Stomach (tissue), 9 donors: ENCODE data around the gene POMT2. TPM values are rescaled to one million over a fixed set of nuclear protein-coding genes. Genes with fewer than 3 reads are reported as not detected.

Source experiments
- DNase-seq, 2 donors: peaks; one replicate each; pipeline versions ENCODE4 v3.0.0 to v3.0.0-alpha.2; 2013 to 2019
- H3K27ac ChIP-seq, 5 donors: fragments of 200-600 bp in 4 of 5; sonication (generic) in 4 of 5; one replicate each; pipeline ENCODE4 v1.5.1; 2013 to 2019; ENCODE audit warnings: mild to moderate bottlenecking in 1 of 5, moderate library complexity in 1 of 5
- H3K27me3 ChIP-seq, 3 donors: fragments of 200-600 bp; sonication (generic); one replicate each; pipeline ENCODE4 v1.5.1; 2017 to 2019; ENCODE audit warnings: mixed run types in 1 of 3
- H3K36me3 ChIP-seq, 4 donors: fragments of 200-600 bp; sonication (generic); 1 replicate in 3 of 4; 2 replicates in 1 of 4; pipeline ENCODE4 v1.5.1; 2016 to 2019
- H3K4me1 ChIP-seq, 4 donors: fragments of 200-600 bp; sonication (generic); one replicate each; pipeline ENCODE4 v1.5.1; 2016 to 2019
- H3K4me3 ChIP-seq, 4 donors: fragments of 200-600 bp; sonication (generic) in 3 of 4; one replicate each; pipeline ENCODE4 v1.5.1; 2016 to 2019; ENCODE audit warnings: mild to moderate bottlenecking in 1 of 4
- H3K9me3 ChIP-seq, 4 donors: fragments of 200-600 bp; sonication (generic); one replicate each; pipeline ENCODE4 v1.5.1; 2016 to 2019
- EP300 ChIP-seq: sonication (generic); formaldehyde crosslinking; IDR thresholded peaks from one replicate; pipeline ENCODE4 v1.6.1; 2017; ENCODE audit warnings: antibody characterized with exemption
- POLR2A ChIP-seq, 4 donors: fragments of 450-650 bp; IDR thresholded peaks; one replicate each; pipeline ENCODE4 v1.6.1; 2016; ENCODE audit warnings: antibody characterized with exemption in 4 of 4, control low read depth in 2 of 4, mild to moderate bottlenecking in 1 of 4, moderate library complexity in 1 of 4
- POLR2AphosphoS5 ChIP-seq, 3 donors: sonication (generic); formaldehyde crosslinking; IDR thresholded peaks; one replicate each; pipeline ENCODE4 v1.6.1; 2016; ENCODE audit warnings: antibody characterized with exemption in 3 of 3
- WGBS, 5 donors: extraction: QIAGEN DNeasy Blood & Tissue Kit in 3 of 5; methylation state at CpG; one replicate each; pipeline versions ENCODE4 v1.1.5 to v1.1.7; 2013 to 2018; 5-methylcytosine and 5-hydroxymethylcytosine counted together
- intact Hi-C: fragments of 100-400 bp; cut with DNase I; formaldehyde crosslinking; loops from one replicate; pipeline ENCODE4 v1.15.1; 2023; ENCODE audit warnings: low total_unique reads
- polyA plus RNA-seq, 3 donors: library from polyadenylated mRNA; stranded (reverse); fragments of 200-250 nt; gene quantifications; one replicate each; pipeline ENCODE4 v1.2.3, GENCODE V29; 2013
- total RNA-seq, 5 donors: library from RNA; depleted of rRNA; stranded (reverse); fragments of >200 nt; gene quantifications; one replicate each; pipeline versions ENCODE4 v1.1.0 to v1.2.3, GENCODE V29; 2014 to 2016
- TF ChIP-seq, protein P1 (sequence below), 7 experiments: fragments of 450-650 bp in 4 of 7; fragments of 200-600 bp in 3 of 7; sonication (generic) in 3 of 7; IDR thresholded peaks; one replicate each; pipeline ENCODE4 v1.5.1; 2016 to 2019; ENCODE audit warnings: antibody characterized with exemption in 7 of 7, control low read depth in 2 of 7, mild to moderate bottlenecking in 1 of 7
- donor health status: healthy with polysubstance abuse.
- donor health status: Bipolar disorder and iron deficiency.
- donor health status: healthy.

The POMT2 gene
- total and polyA plus RNA-seq, 8 donors, result 7.3 to 33.8 (median 12.2) TPM

- TF ChIP-seq POLR2A (IDR thresholded peaks at IDR 0.05) (no peak), POLR2AphosphoS5 (IDR thresholded peaks at IDR 0.05) (no peak), EP300 (no peak)
- TF ChIP-seq, protein P1, sequence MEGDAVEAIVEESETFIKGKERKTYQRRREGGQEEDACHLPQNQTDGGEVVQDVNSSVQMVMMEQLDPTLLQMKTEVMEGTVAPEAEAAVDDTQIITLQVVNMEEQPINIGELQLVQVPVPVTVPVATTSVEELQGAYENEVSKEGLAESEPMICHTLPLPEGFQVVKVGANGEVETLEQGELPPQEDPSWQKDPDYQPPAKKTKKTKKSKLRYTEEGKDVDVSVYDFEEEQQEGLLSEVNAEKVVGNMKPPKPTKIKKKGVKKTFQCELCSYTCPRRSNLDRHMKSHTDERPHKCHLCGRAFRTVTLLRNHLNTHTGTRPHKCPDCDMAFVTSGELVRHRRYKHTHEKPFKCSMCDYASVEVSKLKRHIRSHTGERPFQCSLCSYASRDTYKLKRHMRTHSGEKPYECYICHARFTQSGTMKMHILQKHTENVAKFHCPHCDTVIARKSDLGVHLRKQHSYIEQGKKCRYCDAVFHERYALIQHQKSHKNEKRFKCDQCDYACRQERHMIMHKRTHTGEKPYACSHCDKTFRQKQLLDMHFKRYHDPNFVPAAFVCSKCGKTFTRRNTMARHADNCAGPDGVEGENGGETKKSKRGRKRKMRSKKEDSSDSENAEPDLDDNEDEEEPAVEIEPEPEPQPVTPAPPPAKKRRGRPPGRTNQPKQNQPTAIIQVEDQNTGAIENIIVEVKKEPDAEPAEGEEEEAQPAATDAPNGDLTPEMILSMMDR (IDR thresholded peaks at IDR 0.05), result no peak
- no peaks in the 10 kb centered on the region for H3K4me1 ChIP-seq
- DNase-seq, result no peak
- WGBS, 5 donors, result 81 to 89% (median 82%) methylated on average over 4 of the region's 4 CpGs
- no peaks in the 10 kb centered on the region for H3K27me3 ChIP-seq
- no peak overlapping the region for H3K4me3 ChIP-seq
- no peaks in the 10 kb centered on the region for H3K36me3 ChIP-seq
- H3K27ac ChIP-seq, result no peak overlapping the region
- intact Hi-C loops, result no loop called here
- H3K9me3 ChIP-seq, result no peaks in the 10 kb centered on the region
Observed at GRCh38 chr14:77356899-77357298, 36.2 kb upstream of the POMT2 start.

DNA sequence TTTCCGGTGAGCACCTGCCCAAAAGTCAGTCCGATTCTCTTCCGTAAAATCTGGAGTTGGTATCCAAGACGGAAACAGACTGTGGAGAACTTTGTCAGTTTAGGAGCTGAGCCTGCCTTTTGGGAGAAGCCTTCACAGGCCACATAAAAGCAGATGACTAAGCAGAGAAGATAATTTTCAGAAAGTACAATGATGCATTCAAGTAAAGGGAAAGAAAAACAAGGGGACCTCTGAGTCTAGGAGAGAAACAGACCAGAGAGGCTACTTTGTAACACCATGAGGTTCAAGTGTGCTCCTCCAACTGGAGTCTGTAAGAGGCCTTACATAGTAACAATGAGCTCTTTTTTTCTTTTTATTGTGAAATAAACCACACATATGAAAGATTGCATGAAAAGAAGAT, 35.1 kb upstream of the POMT2 start:
- H3K4me3 ChIP-seq, result no peak overlapping the region
- no peaks in the 10 kb centered on the region for H3K27me3 ChIP-seq
- 94 to 99% (median 97%) methylated on average over 4 of the region's 4 CpGs for WGBS, 5 donors
- peaks cover 0 to 5% (median 2%) of the 10 kb centered on the region in 4 donors for H3K36me3 ChIP-seq
- TF ChIP-seq, protein P1 (IDR thresholded peaks at IDR 0.05), result no peak
- TF ChIP-seq POLR2AphosphoS5 (IDR thresholded peaks at IDR 0.05) (no peak), POLR2A (IDR thresholded peaks at IDR 0.05) (no peak), EP300 (no peak)
- no peaks in the 10 kb centered on the region for H3K9me3 ChIP-seq
- intact Hi-C loops, result no loop called here
- H3K4me1 ChIP-seq, result no peaks in the 10 kb centered on the region
- no peak overlapping the region for H3K27ac ChIP-seq
- no peak for DNase-seq

DNA sequence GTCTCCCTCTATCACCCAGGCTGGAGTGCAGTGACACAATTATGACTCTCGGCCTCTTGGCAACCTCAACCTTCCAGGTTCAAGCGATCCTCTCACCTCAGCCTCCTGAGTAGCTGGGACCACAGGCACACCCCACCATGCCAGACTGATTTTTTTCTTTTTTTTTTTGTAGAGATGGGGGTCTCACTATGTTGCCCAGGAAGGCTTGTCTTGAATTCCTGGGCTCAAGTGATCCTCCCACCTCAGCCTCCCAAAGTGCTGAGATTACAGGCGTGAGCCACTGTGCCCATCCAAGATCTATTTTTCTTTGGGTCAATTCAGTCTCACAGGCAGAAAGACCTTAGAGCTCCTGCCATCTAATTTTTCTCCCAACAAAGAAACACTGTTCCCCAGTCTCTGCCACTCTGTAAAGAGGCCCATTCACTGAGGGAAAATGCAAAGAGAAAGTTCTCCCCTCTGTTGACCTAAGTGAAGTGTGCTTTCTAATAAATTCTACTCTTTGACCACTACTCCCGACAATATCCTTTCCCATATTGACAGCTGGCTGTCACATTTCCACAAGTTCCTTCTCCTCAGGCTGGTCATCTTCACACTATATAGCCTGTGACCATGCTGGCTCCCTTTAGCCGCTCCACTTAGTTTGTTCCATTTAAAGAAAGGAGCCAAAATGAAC, 32.9 kb upstream of the POMT2 start:
- no peaks in the 10 kb centered on the region for H3K9me3 ChIP-seq
- peaks cover 0 to 23% (median 19%) of the 10 kb centered on the region in 4 donors for H3K36me3 ChIP-seq
- no peak overlapping the region for H3K4me3 ChIP-seq
- no peaks in the 10 kb centered on the region for H3K27me3 ChIP-seq
- no peak for DNase-seq
- no peak overlapping the region for H3K27ac ChIP-seq
- intact Hi-C loops, result no loop called here
- H3K4me1 ChIP-seq, result no peaks in the 10 kb centered on the region
- TF ChIP-seq POLR2AphosphoS5 (IDR thresholded peaks at IDR 0.05) (no peak), EP300 (no peak), POLR2A (IDR thresholded peaks at IDR 0.05) (no peak)
- TF ChIP-seq, protein P1 (IDR thresholded peaks at IDR 0.05), result no peak
- 86 to 92% (median 89%) methylated on average over 5 of the region's 5 CpGs for WGBS, 5 donors

- Histone ChIP-seq H3K9me3 (no peaks in the 10 kb centered on the region), H3K4me3 (no peak overlapping the region), H3K27me3 (no peaks in the 10 kb centered on the region), H3K4me1 (no peaks in the 10 kb centered on the region), H3K27ac (no peak overlapping the region), H3K36me3 (peaks cover 0 to 37% (median 35%) of the 10 kb centered on the region in 4 donors)
- 77 to 89% (median 81%) methylated on average over 3 of the region's 3 CpGs for WGBS, 5 donors
- TF ChIP-seq EP300, result no peak
- TF ChIP-seq, protein P1 (IDR thresholded peaks at IDR 0.05), result no peak
- TF ChIP-seq POLR2A (IDR thresholded peaks at IDR 0.05), result no peak
- no peak for TF ChIP-seq POLR2AphosphoS5 (IDR thresholded peaks at IDR 0.05)
- no peak for DNase-seq
- intact Hi-C loops, result no loop called here
Observed at GRCh38 chr14:77347751-77348150, 27.1 kb upstream of the POMT2 start.
